ENCODE results near the gene CCDC188.

Gene CCDC188

GRCh38 chr22:20150381-20151275 is at the start of gene CCDC188:
Gene CCDC188 (minus strand): TSS chr22:20151055. CDS start chr22:20150986, 69 bp downstream.
- no peak for DNase-seq

DNA sequence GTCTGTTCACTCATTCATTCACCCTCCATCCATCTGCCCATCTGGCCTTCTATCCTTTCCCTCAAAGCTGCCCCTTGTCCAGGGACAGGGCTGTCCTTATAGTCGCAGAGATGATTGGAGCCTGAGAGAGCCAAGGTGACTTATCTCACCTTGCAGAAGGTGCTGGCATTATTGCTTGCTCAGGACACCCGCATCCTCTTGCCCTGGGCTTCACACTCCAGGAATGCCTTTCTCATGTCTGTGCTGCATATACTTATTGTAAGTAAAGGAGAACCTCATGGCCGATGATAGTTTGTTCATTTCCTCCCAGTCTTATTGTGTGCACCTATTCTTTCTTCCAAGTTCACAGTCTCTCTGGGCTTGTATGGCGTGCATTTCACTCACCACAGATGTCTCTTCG is 49.1 kb upstream of the CCDC188 start:
- no peak for DNase-seq

DNA sequence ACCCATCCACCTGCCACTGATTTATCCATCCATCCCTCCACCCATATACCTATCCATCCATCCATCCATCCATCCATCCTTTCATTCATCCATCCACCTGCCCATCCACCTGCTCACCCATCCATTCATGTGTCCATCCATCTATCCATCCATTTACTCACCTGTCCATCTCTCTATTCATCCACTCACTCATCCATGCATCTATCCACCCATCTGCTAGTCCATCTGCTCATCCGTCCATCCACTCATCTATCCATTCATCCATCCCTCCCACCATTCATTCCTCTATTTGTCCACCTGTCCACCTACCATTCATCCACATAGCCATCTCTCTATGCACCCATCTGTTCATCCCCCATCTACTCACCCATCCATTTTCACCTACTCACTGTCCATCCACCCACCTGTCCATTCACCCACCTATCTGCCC is 48.6 kb upstream of the CCDC188 start:
- DNase-seq = no peak

- DNase-seq = no peak
Measured at GRCh38 chr22:20198557-20199319, 47.9 kb upstream of the CCDC188 start.

- no peak for DNase-seq
Measured at GRCh38 chr22:20197407-20198030, 46.7 kb upstream of the CCDC188 start.

DNA sequence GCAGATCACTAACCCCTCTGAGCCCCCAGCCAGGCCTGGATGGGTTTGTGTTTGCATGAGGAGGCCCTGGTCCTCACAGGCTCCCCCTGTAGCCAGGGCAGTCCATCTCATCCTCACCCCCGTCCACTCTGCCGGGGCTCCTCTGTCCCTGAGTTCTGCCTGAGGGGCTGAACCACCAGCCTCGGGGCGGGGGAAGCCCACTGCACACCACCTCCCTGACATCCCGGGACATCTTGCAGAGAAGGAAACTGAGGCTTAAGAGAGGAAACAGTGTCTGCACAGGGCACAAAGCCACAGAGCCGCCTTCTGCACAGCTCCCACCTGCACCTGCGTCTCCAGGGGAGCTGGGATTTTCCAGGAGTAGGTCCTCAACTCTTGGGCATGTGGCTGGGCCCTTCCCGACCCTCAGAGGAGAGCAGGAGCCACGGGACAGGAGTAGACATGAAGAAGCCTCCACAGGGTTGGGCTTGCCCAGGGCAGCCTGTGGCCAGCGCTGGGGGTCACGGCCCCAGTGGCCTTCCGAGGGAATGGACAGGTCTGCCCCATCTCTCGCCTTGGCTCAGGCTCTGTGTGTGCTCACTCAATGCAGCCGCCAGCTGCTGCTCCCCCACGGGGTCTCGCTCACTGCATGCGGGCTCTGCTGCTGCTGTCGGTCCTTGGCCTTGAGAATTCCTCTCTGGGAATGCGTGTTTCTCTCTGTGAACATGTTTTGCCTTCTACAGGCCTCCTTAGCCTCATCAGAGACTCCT is 45.4 kb upstream of the CCDC188 start:
- DNase-seq = no peak

DNA sequence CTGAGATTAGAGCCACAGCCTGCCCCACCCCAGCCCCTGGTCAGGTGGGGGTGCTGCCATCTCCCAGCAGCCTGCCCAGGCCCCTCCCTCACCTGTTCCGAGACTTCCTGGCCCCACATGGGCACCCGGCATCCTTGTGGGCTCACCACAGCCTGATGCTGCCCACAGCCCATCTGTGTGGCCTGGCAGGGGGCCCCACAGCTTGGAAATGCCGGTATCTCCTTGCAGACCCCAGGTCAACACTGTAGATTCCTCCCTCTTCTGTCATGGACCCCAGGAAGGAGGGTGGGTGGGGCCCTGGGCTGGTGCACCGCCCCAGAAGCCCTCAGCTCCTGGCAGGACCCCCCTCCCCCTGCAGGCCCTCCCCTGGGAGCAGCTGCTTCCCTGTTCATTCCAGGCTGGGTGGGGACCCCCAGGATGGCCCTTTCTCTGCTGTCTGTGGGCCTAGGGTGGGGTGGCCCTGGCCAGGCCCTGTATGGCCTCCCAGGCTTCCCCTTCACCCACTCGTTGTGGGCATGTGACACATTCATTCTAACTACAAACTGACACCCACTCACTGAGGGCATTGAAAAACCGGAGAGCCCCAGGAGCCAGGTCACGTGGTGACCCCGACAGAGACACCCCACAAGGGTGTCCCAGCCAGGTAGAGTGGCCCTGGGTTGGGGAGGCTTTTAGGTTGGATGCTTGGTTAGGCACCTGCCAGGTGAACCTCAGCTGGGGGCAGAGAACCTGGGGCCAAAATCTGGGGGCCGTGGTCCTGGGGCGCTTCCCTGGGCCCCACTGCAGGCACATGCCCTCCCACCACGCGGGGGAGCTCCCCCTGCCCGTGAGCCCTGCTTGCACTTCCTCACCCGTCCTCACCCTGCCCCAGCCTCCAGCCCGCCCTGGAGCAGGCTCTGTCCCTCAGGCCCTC is 44.1 kb upstream of the CCDC188 start:
- DNase-seq = no peak

GRCh38 chr22:20193761-20194494 is 43.1 kb upstream of the CCDC188 start:
- no peak for DNase-seq

DNA sequence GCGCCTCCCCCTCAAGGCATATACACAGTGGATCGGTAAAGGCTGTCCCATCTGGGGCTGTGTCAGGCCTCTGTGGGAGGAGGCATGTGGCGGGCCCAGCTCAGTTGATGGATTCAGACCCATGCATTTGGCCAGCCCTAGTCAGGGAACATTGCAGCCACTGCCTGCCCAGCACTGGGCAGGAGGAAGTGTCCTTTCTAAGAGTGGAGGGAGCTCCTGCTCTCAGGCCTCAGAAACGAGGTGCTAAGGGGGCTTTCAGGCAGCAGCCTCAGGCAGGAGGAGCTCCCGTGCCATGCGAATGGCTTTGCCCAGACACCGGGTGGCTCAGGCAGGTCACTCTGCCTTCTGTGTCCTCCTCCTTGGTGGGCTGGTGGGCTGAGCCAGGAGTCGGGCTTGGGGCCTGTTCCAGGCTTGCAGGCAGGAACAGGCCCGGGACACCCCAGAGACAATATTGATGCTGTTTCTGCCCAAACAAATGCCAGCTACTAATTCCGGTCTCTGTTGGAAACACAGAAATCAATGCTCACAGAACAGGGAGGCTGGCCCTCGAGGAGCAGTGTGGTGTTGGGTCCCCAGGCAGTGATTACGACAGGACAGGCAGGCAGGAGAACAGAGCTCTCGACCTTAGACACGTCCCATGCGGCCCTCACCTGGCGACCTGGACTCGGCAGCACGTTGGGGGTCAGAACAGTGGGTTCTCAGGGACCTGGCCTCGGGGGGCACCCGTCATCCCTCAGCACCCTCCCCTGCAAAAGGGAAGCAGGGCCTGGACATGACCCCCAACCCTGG is 42.3 kb upstream of the CCDC188 start:
- no peak for DNase-seq

- DNase-seq = no peak
Measured at GRCh38 chr22:20192293-20192971, 41.6 kb upstream of the CCDC188 start.

- no peak for DNase-seq
Measured at GRCh38 chr22:20191803-20192202, 40.9 kb upstream of the CCDC188 start.

- DNase-seq = no peak
Measured at GRCh38 chr22:20191000-20191515, 40.2 kb upstream of the CCDC188 start.

DNA sequence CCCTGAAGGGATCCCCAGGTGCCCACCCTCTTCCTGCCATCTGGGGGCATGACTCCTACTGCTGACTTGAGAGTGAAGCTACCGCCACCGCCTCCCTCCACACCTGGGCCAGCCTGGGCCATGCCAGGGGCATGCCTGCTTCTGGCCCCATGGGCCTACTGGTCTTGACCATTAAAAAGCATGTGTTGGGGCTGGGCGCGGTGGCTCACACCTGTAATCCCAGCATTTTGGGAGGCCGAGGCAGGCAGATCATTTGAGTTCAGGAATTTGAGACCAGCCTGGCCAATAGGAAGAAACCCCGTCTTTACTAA is 37.7 kb upstream of the CCDC188 start:
- no peak for DNase-seq

- DNase-seq = no peak
Measured at GRCh38 chr22:20187777-20188566, 37.1 kb upstream of the CCDC188 start.

DNA sequence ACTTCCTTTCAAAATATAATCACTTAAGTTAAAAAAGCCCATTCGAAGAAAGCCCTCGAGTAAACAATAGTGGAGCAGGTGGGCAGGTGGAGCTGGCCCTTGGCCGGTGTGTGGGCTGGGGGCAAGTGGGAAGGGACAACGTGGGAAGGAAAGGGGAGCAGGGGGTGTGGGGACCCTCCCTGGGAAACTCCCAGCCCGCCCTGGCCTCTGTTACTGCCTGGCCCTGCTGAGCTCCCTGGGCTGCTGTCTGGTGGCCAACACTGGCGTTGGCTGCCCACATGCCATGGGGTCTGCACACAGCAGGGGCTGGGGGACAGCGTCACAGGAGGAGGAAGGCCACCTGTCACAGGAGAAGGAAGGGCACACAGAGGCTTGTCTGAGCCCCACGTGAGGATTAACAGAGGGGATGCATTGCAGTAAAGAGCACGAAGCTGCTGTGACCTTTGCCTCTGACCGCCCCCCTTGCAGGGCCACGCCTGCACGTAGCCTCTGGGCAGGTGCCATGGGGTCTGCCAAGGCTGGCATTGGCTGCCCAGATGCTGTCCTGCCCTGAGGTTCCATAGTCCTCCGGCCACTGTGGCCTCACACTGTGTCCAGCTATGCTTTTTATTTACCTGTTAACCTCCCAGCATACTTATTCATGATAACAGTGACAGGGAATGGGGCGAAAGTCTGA is 36.2 kb upstream of the CCDC188 start:
- DNase-seq = no peak

DNA sequence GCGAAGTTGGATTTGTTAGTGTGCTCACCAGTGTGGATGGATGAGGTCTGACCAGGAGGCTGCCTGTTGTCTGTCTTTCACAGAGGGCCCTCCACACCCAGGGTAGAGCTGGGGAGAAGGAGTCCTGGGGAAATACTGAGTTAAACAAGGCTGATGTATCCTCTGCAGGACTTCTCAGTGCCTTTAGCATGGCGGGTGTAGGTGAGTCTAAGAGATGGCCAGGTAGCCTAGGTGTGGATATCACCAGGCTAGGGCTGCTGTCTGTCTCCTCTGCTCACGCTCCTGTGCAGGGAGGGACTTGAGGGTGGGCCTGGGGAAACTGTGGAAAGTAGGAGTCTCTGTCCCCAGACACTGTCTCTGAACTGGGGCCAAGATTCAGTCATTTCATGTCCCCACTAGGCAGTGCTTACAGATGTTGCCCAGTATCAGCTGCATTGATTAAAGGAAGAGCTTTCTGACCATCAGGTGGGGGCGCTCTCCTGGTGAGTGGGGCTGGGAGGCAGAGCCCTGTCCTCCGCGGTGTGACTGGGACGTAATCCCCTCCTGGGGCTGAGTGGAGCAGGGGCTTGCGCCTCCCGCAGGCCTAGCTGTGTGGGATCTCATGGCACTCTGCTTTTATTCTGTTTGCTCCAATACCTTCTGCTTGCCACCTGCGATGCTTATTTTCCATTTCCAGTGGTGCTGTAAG is 35.5 kb upstream of the CCDC188 start:
- peak; percentile 77 for DNase-seq

- no peak for DNase-seq
Measured at GRCh38 chr22:20185750-20186149, 34.9 kb upstream of the CCDC188 start.
